Measurements from ENCODE around the gene SPI1.

DNA sequence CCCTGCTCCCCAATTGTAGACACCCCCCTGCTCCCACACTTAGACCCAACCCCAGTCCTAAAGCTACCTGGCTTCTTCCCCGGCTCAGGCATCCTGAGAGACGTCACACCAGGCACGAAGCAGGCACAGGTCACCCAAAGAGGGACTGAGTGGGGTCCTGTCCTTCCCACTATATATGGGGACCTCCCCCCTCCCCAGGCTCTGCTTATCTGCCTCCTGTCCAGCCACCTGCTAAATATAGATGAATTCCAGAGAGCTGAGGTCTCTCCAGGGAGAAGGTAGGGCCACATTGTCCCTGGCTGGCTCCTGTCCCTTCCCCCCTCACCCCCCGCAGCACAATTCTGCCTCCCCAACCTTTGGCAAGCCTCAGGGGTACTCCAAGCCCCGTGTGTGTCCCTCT is 25.8 kb downstream of the SPI1 start, which contains the start of gene MYBPC3:
- TF ChIP-seq, protein P1, sequence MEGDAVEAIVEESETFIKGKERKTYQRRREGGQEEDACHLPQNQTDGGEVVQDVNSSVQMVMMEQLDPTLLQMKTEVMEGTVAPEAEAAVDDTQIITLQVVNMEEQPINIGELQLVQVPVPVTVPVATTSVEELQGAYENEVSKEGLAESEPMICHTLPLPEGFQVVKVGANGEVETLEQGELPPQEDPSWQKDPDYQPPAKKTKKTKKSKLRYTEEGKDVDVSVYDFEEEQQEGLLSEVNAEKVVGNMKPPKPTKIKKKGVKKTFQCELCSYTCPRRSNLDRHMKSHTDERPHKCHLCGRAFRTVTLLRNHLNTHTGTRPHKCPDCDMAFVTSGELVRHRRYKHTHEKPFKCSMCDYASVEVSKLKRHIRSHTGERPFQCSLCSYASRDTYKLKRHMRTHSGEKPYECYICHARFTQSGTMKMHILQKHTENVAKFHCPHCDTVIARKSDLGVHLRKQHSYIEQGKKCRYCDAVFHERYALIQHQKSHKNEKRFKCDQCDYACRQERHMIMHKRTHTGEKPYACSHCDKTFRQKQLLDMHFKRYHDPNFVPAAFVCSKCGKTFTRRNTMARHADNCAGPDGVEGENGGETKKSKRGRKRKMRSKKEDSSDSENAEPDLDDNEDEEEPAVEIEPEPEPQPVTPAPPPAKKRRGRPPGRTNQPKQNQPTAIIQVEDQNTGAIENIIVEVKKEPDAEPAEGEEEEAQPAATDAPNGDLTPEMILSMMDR (IDR thresholded peaks at IDR 0.05): no peak
- no peak for TF ChIP-seq EP300 (IDR thresholded peaks at IDR 0.05)
- TF ChIP-seq POLR2A (IDR thresholded peaks at IDR 0.05): no peak
- TF ChIP-seq POLR2AphosphoS5 (IDR thresholded peaks at IDR 0.05): no peak

All from upper lobe of left lung (tissue), 4 donors.